H1 (cell line): ENCODE data around the gene TPBG. TPM values are rescaled to one million over a fixed set of nuclear protein-coding genes. Genes with fewer than 3 reads are reported as not detected.

Experiments
- EGR1 ChIP-seq: IDR thresholded peaks from 2 replicates; pipeline ENCODE4 v1.6.1; 2011; ENCODE audit warnings: low read depth, low read length, borderline replicate concordance
- HDAC2 ChIP-seq, 2 experiments: fragments of 300-600 bp in 1 of 2; sonication (generic) in 1 of 2; IDR thresholded peaks; 2 replicates each; pipeline ENCODE4 v1.6.1; 2011 to 2012; ENCODE audit warnings: low read depth in 2 of 2, low read length in 2 of 2, mild to moderate bottlenecking in 2 of 2, moderate library complexity in 2 of 2, borderline replicate concordance in 1 of 2, inconsistent platforms in 1 of 2
- PHF8 ChIP-seq: fragments of 200-600 bp; sonication (generic); conservative IDR thresholded peaks from 2 replicates; pipeline ENCODE4 v1.7.1; 2012; ENCODE audit warnings: low read depth, mild to moderate bottlenecking, inconsistent platforms, low read length, moderate library complexity
- RXRA ChIP-seq: IDR thresholded peaks from 2 replicates; pipeline ENCODE4 v1.6.1; 2011; ENCODE audit warnings: low read depth, mild to moderate bottlenecking, low read length, moderate library complexity; ENCODE audit not compliant: insufficient read depth
- polyA plus RNA-seq, 7 experiments: library from polyadenylated mRNA; depleted of rRNA in 3 of 7; stranded (reverse) in 5 of 7; unstranded in 2 of 7; fragments of >200 nt in 5 of 7; fragments of 200-250 nt in 2 of 7; gene quantifications; 1 replicate in 5 of 7; 2 replicates in 1 of 7; 4 replicates in 1 of 7; pipeline versions ENCODE4 v1.2.1 to v1.2.3, GENCODE V29; 2011 to 2013; ENCODE audit warnings: missing spikeins in 2 of 7, mixed read lengths in 2 of 7
- total RNA-seq: library from RNA; stranded (reverse); fragmentation: NEBNext Ultra II Directional; extraction: Animal tissue kit (Norgen Biotek cat#: 25700); gene quantifications from 2 replicates; pipeline ENCODE4 v1.2.1, GENCODE V29; 2021

Gene TPBG
- total and polyA plus RNA-seq, 2 of the 8 experiments (the other 6 are each of a cell fraction or from before 2014, with no cell fraction given): 28.4 to 33.6 TPM

GRCh38 chr6:82361631-82362030, 2.0 kb upstream of the TPBG start (continued):
- TF ChIP-seq HDAC2 (IDR thresholded peaks at IDR 0.05; ENCODE audit: borderline replicate concordance in 1 of 2, low read depth in 2 of 2, low read length in 2 of 2) (no peak), PHF8 (no peak), RXRA (no peak), EGR1 (no peak)
